H1 (cell line): Measurements from ENCODE around the gene VPS37C. TPM values are rescaled to one million over a fixed set of nuclear protein-coding genes. Genes with fewer than 3 reads are reported as not detected.

Experiments used
- ASH2L ChIP-seq: fragments of 200-600, 300-600 bp; sonication (generic); IDR thresholded peaks from one replicate; pipeline ENCODE4 v1.7.1; 2017; ENCODE audit warnings: low read length
- BACH1 ChIP-seq: IDR thresholded peaks from 2 replicates; pipeline ENCODE4 v1.6.1; 2012; ENCODE audit warnings: low read length, improper control_type of control experiment
- CHD7 ChIP-seq: fragments of 300-600 bp; sonication (generic); IDR thresholded peaks from 2 replicates; pipeline ENCODE4 v1.7.1; 2012; ENCODE audit warnings: low read length, moderate library complexity, mild to moderate bottlenecking, inconsistent platforms; ENCODE audit not compliant: insufficient replicate concordance
- KDM1A ChIP-seq: fragments of 200-600, 300-600 bp; sonication (generic); IDR thresholded peaks from 2 replicates; pipeline ENCODE4 v1.7.1; 2016; ENCODE audit warnings: mild to moderate bottlenecking, low read length, borderline replicate concordance
- MAX ChIP-seq: IDR thresholded peaks from 2 replicates; pipeline ENCODE4 v1.6.1; 2012; ENCODE audit warnings: inconsistent platforms
- PHF8 ChIP-seq: fragments of 200-600 bp; sonication (generic); conservative IDR thresholded peaks from 2 replicates; pipeline ENCODE4 v1.7.1; 2012; ENCODE audit warnings: low read depth, mild to moderate bottlenecking, inconsistent platforms, low read length, moderate library complexity
- SP2 ChIP-seq: IDR thresholded peaks from 2 replicates; pipeline ENCODE4 v1.6.1; 2012; ENCODE audit warnings: mild to moderate bottlenecking, low read length, inconsistent platforms
- polyA plus RNA-seq, 7 experiments: library from polyadenylated mRNA; depleted of rRNA in 3 of 7; stranded (reverse) in 5 of 7; unstranded in 2 of 7; fragments of >200 nt in 5 of 7; fragments of 200-250 nt in 2 of 7; gene quantifications; 1 replicate in 5 of 7; 2 replicates in 1 of 7; 4 replicates in 1 of 7; pipeline versions ENCODE4 v1.2.1 to v1.2.3, GENCODE V29; 2011 to 2013; ENCODE audit warnings: missing spikeins in 2 of 7, mixed read lengths in 2 of 7
- total RNA-seq: library from RNA; stranded (reverse); fragmentation: NEBNext Ultra II Directional; extraction: Animal tissue kit (Norgen Biotek cat#: 25700); gene quantifications from 2 replicates; pipeline ENCODE4 v1.2.1, GENCODE V29; 2021

The VPS37C gene
- total and polyA plus RNA-seq, 2 of the 8 experiments (the other 6 are each of a cell fraction or from before 2014, with no cell fraction given): 12.9 to 21.0 TPM

- TF ChIP-seq CHD7 (no peak), BACH1 (no peak), SP2 (no peak), MAX (no peak), ASH2L (no peak), KDM1A (no peak), PHF8 (no peak)
Measured at GRCh38 chr11:61125310-61125684, 35.9 kb downstream of the VPS37C start (continued).
